Measurements from ENCODE around the gene MMRN2.

DNA sequence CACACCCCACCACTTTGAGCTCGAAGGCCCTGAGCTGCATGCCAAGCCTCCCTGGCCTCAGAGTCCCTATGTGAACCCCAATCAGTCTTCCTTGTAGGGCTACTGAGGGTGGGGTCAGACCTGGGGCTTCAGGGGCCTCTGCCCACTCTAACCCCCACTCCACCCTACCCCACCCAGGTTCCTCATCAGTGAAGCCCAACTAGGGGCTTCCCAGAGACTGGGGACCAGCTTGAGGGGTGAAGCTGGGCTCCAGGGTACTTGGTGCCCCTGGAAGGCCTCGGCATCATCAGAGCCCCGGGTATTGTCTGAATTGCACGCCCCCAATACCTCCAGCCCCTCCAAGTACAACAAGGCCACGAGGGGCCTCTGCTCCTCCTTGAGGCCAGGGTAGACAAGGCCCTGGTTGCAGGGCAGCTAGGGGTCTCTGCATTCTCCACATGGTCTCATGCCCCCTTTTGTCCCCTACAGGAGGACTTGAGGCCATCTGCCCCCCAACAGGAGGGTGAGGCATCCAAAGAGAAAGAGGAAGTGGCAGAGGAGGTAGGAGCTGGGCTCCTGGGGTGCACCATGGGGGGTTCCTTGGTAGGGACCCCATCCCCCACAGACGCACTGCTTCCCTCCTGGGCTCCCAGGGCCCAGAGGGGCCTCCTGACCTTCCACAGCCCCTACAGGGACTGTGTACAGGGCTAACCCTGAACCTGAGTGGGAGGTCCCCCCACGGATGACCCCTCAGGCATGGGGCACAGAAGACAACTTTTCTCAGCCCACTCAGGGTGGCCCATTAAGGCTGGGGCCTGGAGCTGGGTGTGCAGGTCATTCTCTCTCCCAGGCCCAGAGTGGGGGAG, 4.9 kb upstream of the MMRN2 start:
- TF ChIP-seq, protein P1, sequence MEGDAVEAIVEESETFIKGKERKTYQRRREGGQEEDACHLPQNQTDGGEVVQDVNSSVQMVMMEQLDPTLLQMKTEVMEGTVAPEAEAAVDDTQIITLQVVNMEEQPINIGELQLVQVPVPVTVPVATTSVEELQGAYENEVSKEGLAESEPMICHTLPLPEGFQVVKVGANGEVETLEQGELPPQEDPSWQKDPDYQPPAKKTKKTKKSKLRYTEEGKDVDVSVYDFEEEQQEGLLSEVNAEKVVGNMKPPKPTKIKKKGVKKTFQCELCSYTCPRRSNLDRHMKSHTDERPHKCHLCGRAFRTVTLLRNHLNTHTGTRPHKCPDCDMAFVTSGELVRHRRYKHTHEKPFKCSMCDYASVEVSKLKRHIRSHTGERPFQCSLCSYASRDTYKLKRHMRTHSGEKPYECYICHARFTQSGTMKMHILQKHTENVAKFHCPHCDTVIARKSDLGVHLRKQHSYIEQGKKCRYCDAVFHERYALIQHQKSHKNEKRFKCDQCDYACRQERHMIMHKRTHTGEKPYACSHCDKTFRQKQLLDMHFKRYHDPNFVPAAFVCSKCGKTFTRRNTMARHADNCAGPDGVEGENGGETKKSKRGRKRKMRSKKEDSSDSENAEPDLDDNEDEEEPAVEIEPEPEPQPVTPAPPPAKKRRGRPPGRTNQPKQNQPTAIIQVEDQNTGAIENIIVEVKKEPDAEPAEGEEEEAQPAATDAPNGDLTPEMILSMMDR (IDR thresholded peaks at IDR 0.05), result no peak
- no peak for TF ChIP-seq ZFX (IDR thresholded peaks at IDR 0.05; ENCODE audit: borderline replicate concordance)
